ENCODE data around the gene CCR7.
"Not testable (repeated sequence)": the region's sequence is repeated elsewhere in the genome, so short reads cannot be mapped to it uniquely, and the experiment has no call there.

The CCR7 gene

GRCh38 chr17:40597156-40597555 lies 31.9 kb upstream of the CCR7 start:
- peak; percentile 24 for DNase-seq (ENCODE audit: low spot score)

- peak; percentile 43 for DNase-seq (ENCODE audit: low spot score)
Observed at GRCh38 chr17:40596261-40596919, 31.1 kb upstream of the CCR7 start.

- no peak for DNase-seq (ENCODE audit: low spot score)
Observed at GRCh38 chr17:40590742-40591141, 25.5 kb upstream of the CCR7 start.

GRCh38 chr17:40588552-40588951 lies 23.3 kb upstream of the CCR7 start:
- DNase-seq (ENCODE audit: low spot score), result peak; percentile 35

GRCh38 chr17:40586264-40586663 lies 21.0 kb upstream of the CCR7 start:
- not testable (repeated sequence) for DNase-seq (ENCODE audit: low spot score)

- DNase-seq (ENCODE audit: low spot score), result not testable (repeated sequence)
Observed at GRCh38 chr17:40584950-40585349, 19.7 kb upstream of the CCR7 start.

GRCh38 chr17:40582328-40582901 lies 17.1 kb upstream of the CCR7 start:
- DNase-seq (ENCODE audit: low spot score), result peak; percentile 91

GRCh38 chr17:40580140-40580539 lies 14.9 kb upstream of the CCR7 start:
- no peak for DNase-seq (ENCODE audit: low spot score)

GRCh38 chr17:40579471-40579870 lies 14.2 kb upstream of the CCR7 start:
- no peak for DNase-seq (ENCODE audit: low spot score)

GRCh38 chr17:40577611-40578065 lies 12.4 kb upstream of the CCR7 start:
- DNase-seq (ENCODE audit: low spot score), result no peak

GRCh38 chr17:40576113-40576740 lies 11.0 kb upstream of the CCR7 start:
- peak; percentile 32 for DNase-seq (ENCODE audit: low spot score)

GRCh38 chr17:40574292-40574691 lies 9.0 kb upstream of the CCR7 start:
- no peak for DNase-seq (ENCODE audit: low spot score)

GRCh38 chr17:40572245-40572993 lies 7.1 kb upstream of the CCR7 start:
- DNase-seq (ENCODE audit: low spot score), result not testable (repeated sequence)

- DNase-seq (ENCODE audit: low spot score), result no peak
Observed at GRCh38 chr17:40568074-40568836, 3.0 kb upstream of the CCR7 start.

- no peak for DNase-seq (ENCODE audit: low spot score)
Observed at GRCh38 chr17:40567377-40567776, 2.1 kb upstream of the CCR7 start.

GRCh38 chr17:40565769-40566409 lies 617 bp upstream of the CCR7 start:
- DNase-seq (ENCODE audit: low spot score), result no peak

- peak; percentile 56 for DNase-seq (ENCODE audit: low spot score)
Observed at GRCh38 chr17:40564195-40564882, 933 bp downstream of the CCR7 start.

- DNase-seq (ENCODE audit: low spot score), result no peak
Observed at GRCh38 chr17:40563220-40564052, 1.8 kb downstream of the CCR7 start.

- no peak for DNase-seq (ENCODE audit: low spot score)
Observed at GRCh38 chr17:40562838-40563219, 2.4 kb downstream of the CCR7 start.
